Brain pericyte (primary cell): ENCODE measurements around the gene GPR157.
"Not testable (repeated sequence)": the region's sequence is repeated elsewhere in the genome, so short reads cannot be mapped to it uniquely, and the experiment has no call there.

Source experiments
- DNase-seq: peaks from one replicate; pipeline ENCODE4 v3.0.0-alpha.2; 2012; ENCODE audit warnings: low read depth, low spot score

Gene GPR157

GRCh38 chr1:9118186-9118585 lies 10.7 kb downstream of the GPR157 start:
- DNase-seq: no peak

GRCh38 chr1:9115351-9116205 lies 13.3 kb downstream of the GPR157 start:
- no peak for DNase-seq

- no peak for DNase-seq
Observed at GRCh38 chr1:9112961-9113880, 15.7 kb downstream of the GPR157 start.

- DNase-seq: no peak
Observed at GRCh38 chr1:9111957-9112356, 16.9 kb downstream of the GPR157 start.

- DNase-seq: no peak
Observed at GRCh38 chr1:9111357-9111691, 17.6 kb downstream of the GPR157 start.

- peak; percentile 18 for DNase-seq
Observed at GRCh38 chr1:9110669-9111356, 18.1 kb downstream of the GPR157 start.

- DNase-seq: no peak
Observed at GRCh38 chr1:9108056-9108665, 20.7 kb downstream of the GPR157 start.

- no peak for DNase-seq
Observed at GRCh38 chr1:9107136-9107535, 21.8 kb downstream of the GPR157 start.

GRCh38 chr1:9106286-9106685 lies 22.6 kb downstream of the GPR157 start:
- DNase-seq: no peak

- no peak for DNase-seq
Observed at GRCh38 chr1:9105336-9105867, 23.5 kb downstream of the GPR157 start.

GRCh38 chr1:9101510-9102146 lies 27.3 kb downstream of the GPR157 start:
- DNase-seq: no peak

GRCh38 chr1:9100471-9101043 lies 28.3 kb downstream of the GPR157 start:
- DNase-seq: no peak

GRCh38 chr1:9099555-9099954 lies 29.3 kb downstream of the GPR157 start:
- no peak for DNase-seq

GRCh38 chr1:9097947-9098705 lies 30.8 kb downstream of the GPR157 start:
- DNase-seq: no peak

- DNase-seq: no peak
Observed at GRCh38 chr1:9095818-9096217, 33.1 kb downstream of the GPR157 start.

- DNase-seq: not testable (repeated sequence)
Observed at GRCh38 chr1:9093996-9094595, 34.8 kb downstream of the GPR157 start.

- DNase-seq: no peak
Observed at GRCh38 chr1:9093581-9093980, 35.3 kb downstream of the GPR157 start.

- no peak for DNase-seq
Observed at GRCh38 chr1:9093091-9093490, 35.8 kb downstream of the GPR157 start.

GRCh38 chr1:9088807-9089206 lies 40.1 kb downstream of the GPR157 start:
- no peak for DNase-seq
